ENCODE results near the gene NAP1L5. TPM values are rescaled to one million over a fixed set of nuclear protein-coding genes. Genes with fewer than 3 reads are reported as not detected.

NAP1L5 gene
- total and polyA plus RNA-seq, 2 donors, result 3.8 to 9.4 TPM

DNA sequence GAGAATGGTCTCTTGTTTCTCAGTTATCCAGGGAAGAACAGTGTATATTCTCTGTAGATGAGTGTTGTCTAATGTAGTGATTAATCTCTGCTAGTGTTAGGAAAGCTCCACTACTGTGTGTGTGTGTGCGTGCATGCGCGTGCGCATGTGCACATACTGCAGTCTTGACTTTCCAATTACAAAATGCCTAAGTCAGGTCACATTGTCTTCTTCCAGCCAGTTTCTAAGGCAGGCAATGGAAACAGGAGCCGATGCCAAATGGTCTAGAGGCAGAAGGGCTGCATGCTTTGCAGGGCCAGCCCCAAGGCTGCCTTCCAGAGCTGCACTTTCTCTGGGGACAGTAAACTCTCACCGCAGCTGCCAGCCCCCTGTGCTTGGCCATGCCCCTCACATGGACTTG lies 30.5 kb upstream of the NAP1L5 start:
- no peaks in the 10 kb centered on the region for H3K4me1 ChIP-seq (ENCODE audit: control insufficient read depth in 2 of 2, insufficient read depth in 2 of 2, low read length in 2 of 2)
- no peaks in the 10 kb centered on the region for H3K9me3 ChIP-seq (ENCODE audit: control insufficient read depth in 2 of 2, insufficient read depth in 1 of 2, low read length in 1 of 2)
- 98% methylated on average over 6 of the region's 6 CpGs for WGBS
- H3K4me3 ChIP-seq (ENCODE audit: low read length in 2 of 2), result no peak overlapping the region
- no peak for DNase-seq (ENCODE audit: low read depth in 6 of 9, low spot score in 9 of 9)
- no peak overlapping the region for H3K27ac ChIP-seq (ENCODE audit: low read depth in 1 of 2, low read length in 1 of 2)
- H3K36me3 ChIP-seq (ENCODE audit: control insufficient read depth in 2 of 2, insufficient read depth in 2 of 2, low read length in 1 of 2), result peaks cover 30 to 44% of the 10 kb centered on the region in 2 donors
- no peaks in the 10 kb centered on the region for H3K27me3 ChIP-seq (ENCODE audit: control insufficient read depth in 2 of 2, insufficient read depth in 1 of 2, low read length in 1 of 2)

DNA sequence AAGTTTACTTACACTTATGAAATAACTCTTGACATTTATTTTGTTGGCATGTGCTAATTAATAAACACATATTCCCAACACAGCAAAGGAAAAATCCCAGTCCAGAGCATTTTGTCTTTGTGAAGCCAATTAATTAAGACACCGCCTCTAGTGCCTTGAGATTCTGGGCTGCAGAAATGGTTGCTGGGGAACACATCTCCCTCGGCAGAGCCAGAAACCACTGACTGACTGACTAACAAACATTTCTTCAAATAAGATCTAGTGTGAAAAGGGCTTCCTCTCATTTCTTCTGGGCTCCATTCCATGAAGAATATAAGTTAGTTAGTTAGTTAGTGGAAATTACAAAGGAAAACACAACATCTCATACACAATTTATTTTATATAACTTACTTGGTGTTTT lies 28.4 kb upstream of the NAP1L5 start:
- H3K9me3 ChIP-seq (ENCODE audit: control insufficient read depth in 2 of 2, insufficient read depth in 1 of 2, low read length in 1 of 2), result no peaks in the 10 kb centered on the region
- H3K4me1 ChIP-seq (ENCODE audit: control insufficient read depth in 2 of 2, insufficient read depth in 2 of 2, low read length in 2 of 2), result no peaks in the 10 kb centered on the region
- H3K27me3 ChIP-seq (ENCODE audit: control insufficient read depth in 2 of 2, insufficient read depth in 1 of 2, low read length in 1 of 2), result no peaks in the 10 kb centered on the region
- H3K27ac ChIP-seq (ENCODE audit: low read depth in 1 of 2, low read length in 1 of 2), result no peak overlapping the region
- 94% methylated on average over 2 of the region's 2 CpGs for WGBS
- no peak for DNase-seq (ENCODE audit: low read depth in 6 of 9, low spot score in 9 of 9)
- peaks cover 43 to 50% of the 10 kb centered on the region in 2 donors for H3K36me3 ChIP-seq (ENCODE audit: control insufficient read depth in 2 of 2, insufficient read depth in 2 of 2, low read length in 1 of 2)
- H3K4me3 ChIP-seq (ENCODE audit: low read length in 2 of 2), result no peak overlapping the region

- Histone ChIP-seq H3K27ac (ENCODE audit: low read depth in 1 of 2, low read length in 1 of 2) (no peak overlapping the region), H3K36me3 (ENCODE audit: control insufficient read depth in 2 of 2, insufficient read depth in 2 of 2, low read length in 1 of 2) (peaks cover 42 to 49% of the 10 kb centered on the region in 2 donors), H3K9me3 (ENCODE audit: control insufficient read depth in 2 of 2, insufficient read depth in 1 of 2, low read length in 1 of 2) (no peaks in the 10 kb centered on the region), H3K27me3 (ENCODE audit: control insufficient read depth in 2 of 2, insufficient read depth in 1 of 2, low read length in 1 of 2) (no peaks in the 10 kb centered on the region), H3K4me1 (ENCODE audit: control insufficient read depth in 2 of 2, insufficient read depth in 2 of 2, low read length in 2 of 2) (no peaks in the 10 kb centered on the region), H3K4me3 (ENCODE audit: low read length in 2 of 2) (no peak overlapping the region)
- WGBS, result 98% methylated on average over 4 of the region's 4 CpGs
- no peak for DNase-seq (ENCODE audit: low read depth in 6 of 9, low spot score in 9 of 9)
These were observed 27.5 kb upstream of the NAP1L5 start for GRCh38 chr4:88725143-88725542.

- H3K4me3 ChIP-seq (ENCODE audit: low read length in 2 of 2), result no peak overlapping the region
- no peaks in the 10 kb centered on the region for H3K4me1 ChIP-seq (ENCODE audit: control insufficient read depth in 2 of 2, insufficient read depth in 2 of 2, low read length in 2 of 2)
- peaks cover 42 to 48% of the 10 kb centered on the region in 2 donors for H3K36me3 ChIP-seq (ENCODE audit: control insufficient read depth in 2 of 2, insufficient read depth in 2 of 2, low read length in 1 of 2)
- no peaks in the 10 kb centered on the region for H3K9me3 ChIP-seq (ENCODE audit: control insufficient read depth in 2 of 2, insufficient read depth in 1 of 2, low read length in 1 of 2)
- H3K27ac ChIP-seq (ENCODE audit: low read depth in 1 of 2, low read length in 1 of 2), result no peak overlapping the region
- H3K27me3 ChIP-seq (ENCODE audit: control insufficient read depth in 2 of 2, insufficient read depth in 1 of 2, low read length in 1 of 2), result no peaks in the 10 kb centered on the region
- over 99% methylated on average over 2 of the region's 2 CpGs for WGBS
- no peak for DNase-seq (ENCODE audit: low read depth in 6 of 9, low spot score in 9 of 9)
These were observed 26.8 kb upstream of the NAP1L5 start for GRCh38 chr4:88724406-88724805.

DNA sequence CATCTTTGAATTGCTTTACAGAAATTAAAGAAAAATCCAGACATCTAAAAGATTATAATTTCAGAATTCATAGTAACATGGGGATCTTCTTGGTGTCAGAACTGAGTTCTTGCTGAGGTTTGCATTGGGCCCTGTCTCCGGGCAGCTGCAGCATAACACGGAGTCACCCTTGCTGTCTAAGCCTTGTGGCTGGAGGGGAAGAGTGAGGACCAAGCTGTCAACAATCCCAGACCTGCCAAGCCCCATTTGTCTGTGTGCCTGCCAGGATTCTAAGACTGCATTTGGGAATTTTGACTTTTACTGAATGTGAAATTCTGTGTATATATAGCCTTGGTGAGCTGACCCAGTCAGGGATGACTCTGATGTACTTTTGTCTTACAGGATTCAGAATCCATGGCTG lies 25.2 kb upstream of the NAP1L5 start:
- Histone ChIP-seq H3K27ac (ENCODE audit: low read depth in 1 of 2, low read length in 1 of 2) (no peak overlapping the region), H3K27me3 (ENCODE audit: control insufficient read depth in 2 of 2, insufficient read depth in 1 of 2, low read length in 1 of 2) (no peaks in the 10 kb centered on the region), H3K4me1 (ENCODE audit: control insufficient read depth in 2 of 2, insufficient read depth in 2 of 2, low read length in 2 of 2) (no peaks in the 10 kb centered on the region), H3K9me3 (ENCODE audit: control insufficient read depth in 2 of 2, insufficient read depth in 1 of 2, low read length in 1 of 2) (no peaks in the 10 kb centered on the region), H3K36me3 (ENCODE audit: control insufficient read depth in 2 of 2, insufficient read depth in 2 of 2, low read length in 1 of 2) (peaks cover 40 to 41% of the 10 kb centered on the region in 2 donors), H3K4me3 (ENCODE audit: low read length in 2 of 2) (no peak overlapping the region)
- WGBS, result 97% methylated on average over 2 of the region's 2 CpGs
- no peak for DNase-seq (ENCODE audit: low read depth in 6 of 9, low spot score in 9 of 9)

DNA sequence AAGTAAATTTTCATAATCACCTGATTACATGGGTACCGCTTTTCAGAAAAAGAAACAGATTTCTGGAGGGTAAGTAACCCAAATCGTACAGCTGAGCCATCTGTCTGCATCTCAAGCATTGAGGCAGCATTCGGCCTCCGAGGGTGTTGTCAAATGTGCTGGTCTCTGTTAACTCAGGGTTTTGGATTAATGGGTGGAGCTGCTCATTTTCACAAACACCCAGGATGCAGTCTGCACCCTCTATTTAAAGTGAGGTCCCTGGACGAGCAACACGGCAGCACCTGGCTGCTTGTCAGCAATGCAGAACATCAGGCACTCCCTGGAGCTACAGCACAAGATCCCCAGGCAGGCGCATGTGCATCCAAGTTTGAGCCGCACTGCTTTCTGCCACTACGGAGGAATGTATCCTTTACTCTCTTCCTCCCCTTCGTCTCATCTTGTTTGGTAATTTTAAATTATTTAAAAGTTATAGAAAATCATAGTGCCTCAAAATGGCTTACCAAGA lies 24.7 kb upstream of the NAP1L5 start:
- Histone ChIP-seq H3K9me3 (ENCODE audit: control insufficient read depth in 2 of 2, insufficient read depth in 1 of 2, low read length in 1 of 2) (no peaks in the 10 kb centered on the region), H3K36me3 (ENCODE audit: control insufficient read depth in 2 of 2, insufficient read depth in 2 of 2, low read length in 1 of 2) (peaks cover 38 to 39% of the 10 kb centered on the region in 2 donors), H3K4me3 (ENCODE audit: low read length in 2 of 2) (no peak overlapping the region), H3K4me1 (ENCODE audit: control insufficient read depth in 2 of 2, insufficient read depth in 2 of 2, low read length in 2 of 2) (no peaks in the 10 kb centered on the region), H3K27ac (ENCODE audit: low read depth in 1 of 2, low read length in 1 of 2) (no peak overlapping the region), H3K27me3 (ENCODE audit: control insufficient read depth in 2 of 2, insufficient read depth in 1 of 2, low read length in 1 of 2) (no peaks in the 10 kb centered on the region)
- no peak for DNase-seq (ENCODE audit: low read depth in 6 of 9, low spot score in 9 of 9)
- WGBS, result 97% methylated on average over 10 of the region's 10 CpGs

DNA sequence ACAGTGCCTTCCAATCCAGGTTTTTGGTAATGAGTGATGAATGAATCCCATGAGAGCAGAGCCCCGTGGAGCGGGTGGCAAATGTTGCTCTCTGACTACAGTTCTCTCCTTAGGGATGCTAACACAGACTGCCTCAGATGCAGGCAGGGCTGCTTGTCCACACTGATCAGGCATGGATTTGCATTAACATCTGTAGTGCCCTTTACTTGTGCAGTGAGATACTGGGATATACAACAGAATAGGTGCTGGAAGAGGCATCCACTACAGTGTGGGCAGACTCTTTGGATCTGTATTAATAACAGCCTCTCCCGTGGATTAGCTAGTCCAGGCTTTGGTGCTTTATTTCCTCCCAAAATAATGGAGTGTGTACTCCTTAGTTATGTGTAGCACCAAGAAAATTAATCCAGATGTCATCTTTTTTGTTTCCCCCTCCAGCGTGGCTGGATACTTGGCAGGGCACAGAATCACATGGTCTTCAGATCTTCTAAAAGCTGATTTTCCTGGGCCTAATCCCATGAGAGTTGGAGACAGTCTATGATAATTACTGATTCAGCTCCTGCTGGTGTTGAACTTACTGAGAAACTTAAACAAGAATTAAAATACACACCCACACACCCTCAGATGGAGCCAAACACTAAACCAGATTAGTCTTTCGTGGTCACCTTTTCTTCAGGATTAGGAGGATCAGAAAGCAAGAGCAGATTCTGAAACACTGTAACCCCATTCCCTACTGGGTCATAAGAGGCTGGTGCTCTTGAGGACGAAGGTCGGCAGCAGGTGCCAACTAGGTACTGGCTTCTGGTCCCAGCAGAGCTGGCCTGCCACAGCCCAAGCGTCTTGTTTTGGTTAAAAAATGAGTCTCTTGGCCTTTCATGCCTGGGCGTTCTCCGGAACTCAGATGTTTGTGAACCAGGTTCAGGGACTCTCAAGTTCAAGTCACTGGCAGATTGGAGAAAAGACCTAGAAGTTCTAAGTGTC lies 23.1 kb upstream of the NAP1L5 start:
- no peaks in the 10 kb centered on the region for H3K9me3 ChIP-seq (ENCODE audit: control insufficient read depth in 2 of 2, insufficient read depth in 1 of 2, low read length in 1 of 2)
- H3K4me3 ChIP-seq (ENCODE audit: low read length in 2 of 2), result no peak overlapping the region
- no peak for DNase-seq (ENCODE audit: low read depth in 6 of 9, low spot score in 9 of 9)
- H3K4me1 ChIP-seq (ENCODE audit: control insufficient read depth in 2 of 2, insufficient read depth in 2 of 2, low read length in 2 of 2), result no peaks in the 10 kb centered on the region
- no peaks in the 10 kb centered on the region for H3K27me3 ChIP-seq (ENCODE audit: control insufficient read depth in 2 of 2, insufficient read depth in 1 of 2, low read length in 1 of 2)
- peaks cover 31 to 32% of the 10 kb centered on the region in 2 donors for H3K36me3 ChIP-seq (ENCODE audit: control insufficient read depth in 2 of 2, insufficient read depth in 2 of 2, low read length in 1 of 2)
- WGBS, result 97% methylated on average over 10 of the region's 10 CpGs
- H3K27ac ChIP-seq (ENCODE audit: low read depth in 1 of 2, low read length in 1 of 2), result no peak overlapping the region

DNA sequence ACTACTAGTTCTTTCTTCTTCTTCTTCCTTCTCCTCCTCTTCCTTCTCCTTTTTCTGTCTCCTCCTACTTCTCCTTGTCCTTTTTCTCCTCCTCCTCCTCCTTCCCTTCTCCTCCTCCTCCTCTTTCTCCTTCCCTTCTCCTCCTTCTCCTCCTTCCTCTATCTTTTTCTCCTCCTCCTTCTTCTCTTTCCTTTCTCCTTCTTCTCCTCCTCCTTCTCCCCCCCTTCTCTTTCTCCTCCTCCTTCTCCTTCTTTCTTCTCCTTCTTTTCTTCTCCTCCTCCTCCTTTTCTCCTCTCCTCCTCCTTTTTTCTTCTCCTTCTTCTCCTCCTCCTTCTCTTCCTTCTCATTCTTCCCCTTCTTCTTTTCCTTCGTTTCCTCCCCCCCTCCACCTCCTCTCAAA lies 21.8 kb upstream of the NAP1L5 start:
- DNase-seq (ENCODE audit: low read depth in 6 of 9, low spot score in 9 of 9), result no peak
- no peaks in the 10 kb centered on the region for H3K4me1 ChIP-seq (ENCODE audit: control insufficient read depth in 2 of 2, insufficient read depth in 2 of 2, low read length in 2 of 2)
- WGBS, result 97% methylated on average over 1 of the region's 1 CpG
- no peaks in the 10 kb centered on the region for H3K27me3 ChIP-seq (ENCODE audit: control insufficient read depth in 2 of 2, insufficient read depth in 1 of 2, low read length in 1 of 2)
- no peak overlapping the region for H3K4me3 ChIP-seq (ENCODE audit: low read length in 2 of 2)
- H3K36me3 ChIP-seq (ENCODE audit: control insufficient read depth in 2 of 2, insufficient read depth in 2 of 2, low read length in 1 of 2), result peaks cover 29 to 31% of the 10 kb centered on the region in 2 donors
- H3K27ac ChIP-seq (ENCODE audit: low read depth in 1 of 2, low read length in 1 of 2), result no peak overlapping the region
- peaks cover 0 to 2% of the 10 kb centered on the region in 2 donors for H3K9me3 ChIP-seq (ENCODE audit: control insufficient read depth in 2 of 2, insufficient read depth in 1 of 2, low read length in 1 of 2)

GRCh38 chr4:88718098-88718497 lies 20.5 kb upstream of the NAP1L5 start:
- peaks cover 0 to 2% of the 10 kb centered on the region in 2 donors for H3K9me3 ChIP-seq (ENCODE audit: control insufficient read depth in 2 of 2, insufficient read depth in 1 of 2, low read length in 1 of 2)
- H3K27ac ChIP-seq (ENCODE audit: low read depth in 1 of 2, low read length in 1 of 2), result no peak overlapping the region
- H3K36me3 ChIP-seq (ENCODE audit: control insufficient read depth in 2 of 2, insufficient read depth in 2 of 2, low read length in 1 of 2), result peaks cover 21 to 26% of the 10 kb centered on the region in 2 donors
- WGBS, result 97% methylated on average over 5 of the region's 5 CpGs
- no peak overlapping the region for H3K4me3 ChIP-seq (ENCODE audit: low read length in 2 of 2)
- no peaks in the 10 kb centered on the region for H3K4me1 ChIP-seq (ENCODE audit: control insufficient read depth in 2 of 2, insufficient read depth in 2 of 2, low read length in 2 of 2)
- no peak for DNase-seq (ENCODE audit: low read depth in 6 of 9, low spot score in 9 of 9)
- no peaks in the 10 kb centered on the region for H3K27me3 ChIP-seq (ENCODE audit: control insufficient read depth in 2 of 2, insufficient read depth in 1 of 2, low read length in 1 of 2)

Measured in thymus (tissue), 11 donors.